Cardiac fibroblast (primary cell): ENCODE results near the gene LCA5L.

ENCODE experiments used
- DNase-seq, 2 donors: peaks; one replicate each; pipeline versions ENCODE4 v3.0.0 to v3.0.0-alpha.2; 2010; ENCODE audit warnings: low read depth in 2 of 2
- H3K4me3 ChIP-seq, 2 donors: replicated peaks in 1 of 2; 1 replicate in 1 of 2; 2 replicates in 1 of 2; pipeline ENCODE4 v1.5.1; 2011; ENCODE audit warnings: low read depth in 2 of 2, low read length in 2 of 2, mild to moderate bottlenecking in 2 of 2, moderate library complexity in 1 of 2
- CTCF ChIP-seq: IDR thresholded peaks from one replicate; pipeline ENCODE4 v1.5.1; 2011; ENCODE audit warnings: low read depth, mild to moderate bottlenecking, low read length, inconsistent platforms

Gene LCA5L

GRCh38 chr21:39406065-39406464 is 39.5 kb downstream of the LCA5L start:
- no peak for TF ChIP-seq CTCF
- no peak for DNase-seq
- H3K4me3 ChIP-seq: no peak overlapping the region

DNA sequence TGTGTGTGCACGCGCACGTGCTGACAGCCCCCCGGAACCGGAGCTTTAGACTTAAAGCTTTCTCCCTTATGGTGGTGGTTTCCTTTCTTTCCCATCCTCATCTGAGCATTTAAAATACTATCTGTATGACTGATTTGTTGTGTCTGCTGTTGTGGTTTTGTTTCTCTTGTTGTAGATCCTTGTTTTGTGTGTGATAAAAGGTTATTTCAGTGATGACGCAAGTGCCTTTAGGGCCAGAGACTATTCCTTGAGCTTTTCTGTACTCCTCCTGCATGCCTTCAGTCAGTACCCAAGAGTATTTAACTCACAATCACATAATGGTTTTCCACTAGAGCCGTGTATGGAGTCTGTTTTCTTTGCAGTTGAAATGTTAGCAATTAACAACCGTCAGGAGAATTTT is 45.4 kb downstream of the LCA5L start:
- no peak for TF ChIP-seq CTCF
- no peak overlapping the region for H3K4me3 ChIP-seq
- no peak for DNase-seq

GRCh38 chr21:39397646-39398385 is 47.8 kb downstream of the LCA5L start:
- no peak for DNase-seq
- H3K4me3 ChIP-seq: no peak overlapping the region
- no peak for TF ChIP-seq CTCF

DNA sequence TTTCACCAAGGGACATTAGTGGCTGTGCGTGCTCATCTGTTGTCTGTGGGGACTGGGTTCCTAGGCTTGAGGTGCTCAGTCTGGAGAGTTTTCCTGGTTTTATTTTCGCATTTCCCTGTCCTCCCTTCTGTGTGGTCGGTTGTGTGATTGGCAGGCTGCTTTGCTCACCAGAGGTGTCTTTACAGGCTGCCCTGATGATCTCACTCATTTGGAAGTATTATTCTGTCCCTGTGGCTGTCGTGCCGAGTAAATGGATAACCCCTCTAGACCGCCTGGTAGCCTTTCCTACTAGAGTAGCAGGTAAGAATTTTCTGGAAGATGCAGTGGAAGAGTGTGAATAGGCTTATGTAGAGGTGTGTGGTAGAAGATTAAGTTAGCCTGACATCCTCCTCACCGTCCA is 52.6 kb downstream of the LCA5L start:
- H3K4me3 ChIP-seq: no peak overlapping the region
- DNase-seq: no peak
- no peak for TF ChIP-seq CTCF

DNA sequence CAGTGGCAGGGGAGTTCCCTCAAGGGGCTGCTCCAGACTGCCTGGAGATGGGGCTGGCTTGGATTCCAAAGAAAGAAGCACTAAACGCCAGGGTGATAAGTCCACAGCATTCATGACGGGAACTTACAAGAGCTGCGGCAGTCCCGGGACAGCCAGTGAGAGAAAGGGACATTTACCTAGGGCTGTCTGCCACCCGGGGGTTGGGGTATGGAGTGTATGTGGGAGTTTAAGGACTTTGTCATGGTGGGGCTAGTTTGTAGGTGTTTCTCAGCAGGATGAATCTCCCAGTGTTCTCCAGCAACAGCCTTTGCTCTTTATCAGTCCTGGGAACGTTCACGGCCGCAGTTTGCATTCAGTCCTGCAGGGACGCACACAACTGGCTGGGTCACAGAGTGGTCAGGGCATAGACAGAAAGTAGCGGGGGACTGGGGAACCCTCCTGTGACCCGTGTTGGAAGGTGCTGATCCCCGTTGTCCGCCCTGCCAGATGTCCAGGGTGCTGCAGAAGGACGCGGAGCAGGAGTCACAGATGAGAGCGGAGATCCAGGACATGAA is 55.3 kb downstream of the LCA5L start:
- no peak overlapping the region for H3K4me3 ChIP-seq
- no peak for TF ChIP-seq CTCF
- DNase-seq: no peak

DNA sequence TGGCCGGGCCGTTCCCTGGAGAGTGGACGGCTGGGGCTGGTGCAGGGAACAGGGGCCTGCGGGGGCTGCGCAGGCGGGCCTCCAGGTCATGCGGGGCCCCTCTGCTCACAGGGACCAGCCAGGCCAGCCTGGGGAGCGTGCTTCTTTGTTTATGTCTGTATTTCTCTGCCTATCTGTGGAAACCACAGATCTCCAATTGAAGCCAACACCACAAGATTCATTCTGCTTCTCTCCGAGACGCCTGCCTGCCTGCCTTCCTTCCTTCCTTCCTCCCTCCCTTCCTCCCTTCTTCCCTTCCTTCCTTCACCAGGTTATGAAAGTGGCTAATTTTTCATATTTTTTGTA is 56.8 kb downstream of the LCA5L start:
- no peak for DNase-seq
- no peak overlapping the region for H3K4me3 ChIP-seq

More for the DNA sequence above, 56.8 kb downstream of the LCA5L start:
- no peak for TF ChIP-seq CTCF
